T-helper 17 cell (primary cell): ENCODE data around the gene RHBDF1. TPM values are rescaled to one million over a fixed set of nuclear protein-coding genes. Genes with fewer than 3 reads are reported as not detected.

Experiments
- ATAC-seq: fragments of 150-1000 bp; cut with Tn5 transposase; 2 replicates; pipeline ENCODE4 v1.10.0; 2021; ENCODE audit warnings: mild to moderate bottlenecking, moderate library complexity
- DNase-seq, 3 donors: peaks; one replicate each; pipeline versions ENCODE4 v3.0.0 to v3.0.0-alpha.2; 2020 to 2021
- H3K9me3 ChIP-seq: one replicate; pipeline ENCODE4 v1.7.0; 2013; ENCODE audit warnings: low read length, mild to moderate bottlenecking; ENCODE audit not compliant: control insufficient read depth, poor library complexity, severe bottlenecking
- H3K27ac Mint-ChIP-seq: one replicate; pipeline ENCODE4 v1.8.0; 2022; ENCODE audit warnings: mild to moderate bottlenecking, moderate library complexity, mixed read lengths
- H3K27me3 Mint-ChIP-seq: one replicate; pipeline ENCODE4 v1.8.0; 2022; ENCODE audit warnings: mixed read lengths
- H3K36me3 Mint-ChIP-seq: one replicate; pipeline ENCODE4 v1.8.0; 2022; ENCODE audit warnings: low read depth, mixed read lengths
- H3K4me1 Mint-ChIP-seq: one replicate; pipeline ENCODE4 v1.8.0; 2022; ENCODE audit warnings: mild to moderate bottlenecking, mixed read lengths
- H3K4me3 Mint-ChIP-seq: one replicate; pipeline ENCODE4 v1.8.0; 2022; ENCODE audit warnings: mild to moderate bottlenecking, moderate library complexity, mixed read lengths
- total RNA-seq, 4 donors: library from RNA in 2 of 4; stranded (reverse) in 2 of 4; gene quantifications; one replicate each; pipeline ENCODE4 v1.2.3 and lab custom pipeline; 2022 to 2026

Gene RHBDF1
- total RNA-seq, 2 donors from 2014 or later: 0.75 TPM; not detected in 1

GRCh38 chr16:63998-64913 is 8.2 kb downstream of the RHBDF1 start:
- Mint-ChIP-seq H3K36me3 (no peaks in the 10 kb centered on the region), H3K27me3 (peaks cover 9% of the 10 kb centered on the region), H3K27ac (no peak overlapping the region), H3K4me3 (no peak overlapping the region), H3K4me1 (peaks cover 5% of the 10 kb centered on the region)
- no peak for DNase-seq
- no peaks in the 10 kb centered on the region for H3K9me3 ChIP-seq
- no peak for ATAC-seq

- peaks cover 6% of the 10 kb centered on the region for H3K27me3 Mint-ChIP-seq
- ATAC-seq: no peak
- H3K36me3 Mint-ChIP-seq: no peaks in the 10 kb centered on the region
- no peak overlapping the region for H3K27ac Mint-ChIP-seq
- no peak for DNase-seq
- H3K4me1 Mint-ChIP-seq: peaks cover 5% of the 10 kb centered on the region
- H3K9me3 ChIP-seq: no peaks in the 10 kb centered on the region
- no peak overlapping the region for H3K4me3 Mint-ChIP-seq
Measured at GRCh38 chr16:63466-63865, 9.0 kb downstream of the RHBDF1 start.

GRCh38 chr16:62968-63391 is 9.5 kb downstream of the RHBDF1 start:
- ATAC-seq: no peak
- no peak for DNase-seq
- no peaks in the 10 kb centered on the region for H3K9me3 ChIP-seq
- Mint-ChIP-seq H3K4me1 (peaks cover 10% of the 10 kb centered on the region), H3K36me3 (peaks cover 1% of the 10 kb centered on the region), H3K4me3 (no peak overlapping the region), H3K27me3 (peaks cover 6% of the 10 kb centered on the region), H3K27ac (no peak overlapping the region)

- H3K9me3 ChIP-seq: no peaks in the 10 kb centered on the region
- Mint-ChIP-seq H3K4me1 (peaks cover 12% of the 10 kb centered on the region), H3K36me3 (peaks cover 4% of the 10 kb centered on the region), H3K27me3 (peaks cover 1% of the 10 kb centered on the region), H3K27ac (no peak overlapping the region), H3K4me3 (no peak overlapping the region)
- DNase-seq (no peak), ATAC-seq (no peak)
Measured at GRCh38 chr16:62283-62967, 10.0 kb downstream of the RHBDF1 start.

GRCh38 chr16:61879-62281 is 10.6 kb downstream of the RHBDF1 start:
- H3K36me3 Mint-ChIP-seq: peaks cover 4% of the 10 kb centered on the region
- DNase-seq: no peak
- no peaks in the 10 kb centered on the region for H3K27me3 Mint-ChIP-seq
- no peak overlapping the region for H3K27ac Mint-ChIP-seq
- H3K4me1 Mint-ChIP-seq: peaks cover 12% of the 10 kb centered on the region
- H3K4me3 Mint-ChIP-seq: no peak overlapping the region
- ATAC-seq: no peak
- H3K9me3 ChIP-seq: no peaks in the 10 kb centered on the region

- Mint-ChIP-seq H3K4me3 (no peak overlapping the region), H3K27me3 (no peaks in the 10 kb centered on the region), H3K27ac (no peak overlapping the region), H3K36me3 (peaks cover 4% of the 10 kb centered on the region), H3K4me1 (peaks cover 12% of the 10 kb centered on the region)
- no peak for ATAC-seq
- DNase-seq: no peak
- H3K9me3 ChIP-seq: no peaks in the 10 kb centered on the region
Measured at GRCh38 chr16:60929-61878, 11.2 kb downstream of the RHBDF1 start.

GRCh38 chr16:60166-60565 is 12.3 kb downstream of the RHBDF1 start:
- H3K36me3 Mint-ChIP-seq: peaks cover 4% of the 10 kb centered on the region
- H3K27ac Mint-ChIP-seq: no peak overlapping the region
- H3K9me3 ChIP-seq: no peaks in the 10 kb centered on the region
- no peak overlapping the region for H3K4me3 Mint-ChIP-seq
- H3K27me3 Mint-ChIP-seq: no peaks in the 10 kb centered on the region
- no peak for ATAC-seq
- H3K4me1 Mint-ChIP-seq: peaks cover 9% of the 10 kb centered on the region
- DNase-seq: no peak

- no peak for DNase-seq
- ATAC-seq: no peak
- Mint-ChIP-seq H3K4me1 (peaks cover 9% of the 10 kb centered on the region), H3K27me3 (no peaks in the 10 kb centered on the region), H3K27ac (no peak overlapping the region), H3K4me3 (no peak overlapping the region), H3K36me3 (peaks cover 4% of the 10 kb centered on the region)
- no peaks in the 10 kb centered on the region for H3K9me3 ChIP-seq
Measured at GRCh38 chr16:59440-60059, 12.9 kb downstream of the RHBDF1 start.

- Mint-ChIP-seq H3K4me3 (no peak overlapping the region), H3K27ac (no peak overlapping the region), H3K27me3 (no peaks in the 10 kb centered on the region), H3K36me3 (peaks cover 4% of the 10 kb centered on the region), H3K4me1 (peaks cover 6% of the 10 kb centered on the region)
- DNase-seq (no peak), ATAC-seq (no peak)
- H3K9me3 ChIP-seq: no peaks in the 10 kb centered on the region
Measured at GRCh38 chr16:58491-59439, 13.7 kb downstream of the RHBDF1 start.

GRCh38 chr16:57711-58110 is 14.7 kb downstream of the RHBDF1 start:
- Mint-ChIP-seq H3K4me1 (peaks cover 11% of the 10 kb centered on the region), H3K36me3 (peaks cover 4% of the 10 kb centered on the region), H3K4me3 (no peak overlapping the region), H3K27me3 (no peaks in the 10 kb centered on the region), H3K27ac (no peak overlapping the region)
- DNase-seq: no peak
- ATAC-seq: no peak
- H3K9me3 ChIP-seq: no peaks in the 10 kb centered on the region

- H3K4me1 Mint-ChIP-seq: peaks cover 17% of the 10 kb centered on the region
- ATAC-seq (no peak), DNase-seq (no peak)
- no peaks in the 10 kb centered on the region for H3K9me3 ChIP-seq
- H3K27me3 Mint-ChIP-seq: no peaks in the 10 kb centered on the region
- H3K36me3 Mint-ChIP-seq: peaks cover 4% of the 10 kb centered on the region
- H3K4me3 Mint-ChIP-seq: peak overlapping the region; percentile 52
- H3K27ac Mint-ChIP-seq: no peak overlapping the region
Measured at GRCh38 chr16:56231-56927, 16.1 kb downstream of the RHBDF1 start.
